GM18517 (cell line): Measurements from ENCODE around the gene TMEM130.
A peak's percentile ranks its signal among the peaks of the same experiment; 100 is the strongest.

ENCODE experiments used
- ATAC-seq: cut with Tn5 transposase; IDR thresholded peaks from one replicate; pipeline ENCODE4 v1.9.1; 2021; ENCODE audit warnings: mild to moderate bottlenecking, moderate library complexity; ENCODE audit not compliant: unreplicated experiment

Gene TMEM130, protein sequence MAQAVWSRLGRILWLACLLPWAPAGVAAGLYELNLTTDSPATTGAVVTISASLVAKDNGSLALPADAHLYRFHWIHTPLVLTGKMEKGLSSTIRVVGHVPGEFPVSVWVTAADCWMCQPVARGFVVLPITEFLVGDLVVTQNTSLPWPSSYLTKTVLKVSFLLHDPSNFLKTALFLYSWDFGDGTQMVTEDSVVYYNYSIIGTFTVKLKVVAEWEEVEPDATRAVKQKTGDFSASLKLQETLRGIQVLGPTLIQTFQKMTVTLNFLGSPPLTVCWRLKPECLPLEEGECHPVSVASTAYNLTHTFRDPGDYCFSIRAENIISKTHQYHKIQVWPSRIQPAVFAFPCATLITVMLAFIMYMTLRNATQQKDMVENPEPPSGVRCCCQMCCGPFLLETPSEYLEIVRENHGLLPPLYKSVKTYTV

DNA sequence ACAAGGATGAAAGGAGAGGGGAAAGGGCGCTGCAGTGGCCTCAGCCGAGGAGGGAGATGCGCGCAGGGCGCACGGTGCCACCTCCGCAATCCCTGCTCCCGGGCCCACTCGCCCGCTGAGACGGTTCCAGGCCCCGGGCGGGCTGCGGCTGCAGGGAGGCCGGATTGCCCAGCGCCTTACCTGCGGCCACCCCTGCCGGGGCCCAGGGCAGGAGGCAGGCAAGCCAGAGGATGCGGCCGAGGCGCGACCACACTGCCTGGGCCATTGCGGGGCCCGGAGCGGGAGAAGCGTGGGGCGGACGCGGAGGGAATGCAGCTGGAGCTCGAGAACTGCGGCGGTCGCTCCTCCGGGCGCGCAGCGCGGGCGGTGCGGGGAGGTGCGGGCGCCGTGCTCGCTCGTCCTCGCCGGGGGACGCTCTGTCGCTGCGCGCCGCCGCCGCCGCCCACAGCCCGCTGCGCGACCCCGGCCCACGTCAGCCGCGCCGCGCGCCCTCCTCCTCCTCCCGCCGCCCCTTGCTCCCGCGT lies at the start of gene TMEM130:
TMEM130 (minus strand) TSS at position 418 of the 524 bp plus-strand sequence; CDS start at position 265, 153 bp downstream.
- no peak for ATAC-seq

DNA sequence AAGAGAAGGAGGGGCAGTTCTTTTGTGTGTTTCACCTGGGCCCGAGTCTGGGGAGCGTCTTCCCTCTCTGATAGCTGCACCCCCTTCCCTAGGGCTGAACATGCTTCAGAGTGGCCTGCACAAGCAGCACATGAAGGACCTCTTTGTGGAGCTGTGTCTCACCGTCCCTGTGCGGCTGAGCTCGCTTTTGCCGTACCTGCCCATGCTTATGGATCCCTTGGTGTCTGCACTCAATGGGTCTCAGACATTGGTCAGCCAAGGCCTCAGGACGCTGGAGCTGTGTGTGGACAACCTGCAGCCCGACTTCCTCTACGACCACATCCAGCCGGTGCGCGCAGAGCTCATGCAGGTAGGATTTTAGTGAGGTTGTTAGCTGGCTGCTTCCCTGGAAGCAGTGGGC lies 47.5 kb upstream of the TMEM130 start:
- ATAC-seq, result no peak

GRCh38 chr7:98913612-98914011 lies 43.8 kb upstream of the TMEM130 start:
- ATAC-seq, result no peak

DNA sequence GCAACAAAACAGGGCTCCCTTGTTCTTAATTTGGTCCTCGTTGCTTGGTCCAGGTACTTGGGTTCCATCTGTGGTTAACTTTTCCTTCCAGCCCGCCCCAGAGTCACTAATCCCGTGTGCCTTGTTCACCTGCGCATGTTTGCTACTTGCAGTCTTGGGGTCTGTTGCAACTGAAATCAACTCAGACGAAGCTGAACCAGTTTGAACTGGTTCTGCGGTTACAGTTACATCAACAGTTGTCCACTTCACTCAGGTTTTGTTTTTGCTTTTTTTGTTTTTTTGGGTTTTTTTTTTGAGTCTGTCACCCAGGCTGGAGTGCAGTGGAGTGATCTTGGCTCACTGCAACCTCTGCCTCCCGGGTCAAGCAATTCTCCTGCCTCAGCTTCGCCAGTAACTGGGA lies 43.2 kb upstream of the TMEM130 start:
- no peak for ATAC-seq

DNA sequence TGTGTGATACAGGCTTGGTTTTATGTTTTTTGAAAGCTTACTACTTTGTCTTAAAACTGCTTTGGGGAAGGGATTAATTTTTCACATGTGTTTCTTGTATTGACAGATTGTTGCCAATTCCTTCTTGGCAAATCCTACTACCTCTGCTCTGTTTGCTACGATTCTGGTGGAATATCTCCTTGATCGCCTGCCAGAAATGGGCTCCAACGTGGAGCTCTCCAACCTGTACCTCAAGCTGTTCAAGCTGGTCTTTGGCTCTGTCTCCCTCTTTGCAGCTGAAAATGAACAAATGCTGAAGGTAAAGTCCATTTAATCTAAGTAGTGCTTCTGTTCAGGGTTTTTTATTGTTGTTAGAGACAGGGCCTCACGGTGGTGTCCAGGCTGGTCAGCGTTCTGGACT lies 42.1 kb upstream of the TMEM130 start:
- ATAC-seq, result no peak

DNA sequence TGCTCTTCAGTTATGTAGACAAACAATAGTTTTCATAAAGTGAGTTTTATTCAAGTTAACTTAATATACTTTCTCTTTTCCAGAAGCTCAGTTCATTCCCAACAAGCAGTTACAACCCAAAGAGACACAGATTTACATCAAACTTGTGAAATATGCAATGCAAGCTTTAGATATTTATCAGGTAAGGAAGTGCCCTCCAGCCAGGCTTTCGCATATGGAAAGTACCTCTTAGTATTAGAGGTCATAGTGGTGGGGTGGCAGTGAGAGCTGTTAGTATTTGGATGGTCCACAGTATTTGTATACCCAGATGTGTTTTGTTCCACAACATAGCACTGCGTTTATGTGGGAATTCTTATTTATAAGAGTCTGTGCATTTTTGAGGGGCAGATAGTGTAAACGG lies 40.6 kb upstream of the TMEM130 start:
- ATAC-seq, result no peak

- no peak for ATAC-seq
Observed at GRCh38 chr7:98909487-98909886, 39.7 kb upstream of the TMEM130 start.

- ATAC-seq, result no peak
Observed at GRCh38 chr7:98908585-98908984, 38.8 kb upstream of the TMEM130 start.

- no peak for ATAC-seq
Observed at GRCh38 chr7:98907570-98907969, 37.8 kb upstream of the TMEM130 start.

- ATAC-seq, result no peak
Observed at GRCh38 chr7:98903246-98903645, 33.4 kb upstream of the TMEM130 start.

GRCh38 chr7:98902523-98902922 lies 32.7 kb upstream of the TMEM130 start:
- no peak for ATAC-seq

DNA sequence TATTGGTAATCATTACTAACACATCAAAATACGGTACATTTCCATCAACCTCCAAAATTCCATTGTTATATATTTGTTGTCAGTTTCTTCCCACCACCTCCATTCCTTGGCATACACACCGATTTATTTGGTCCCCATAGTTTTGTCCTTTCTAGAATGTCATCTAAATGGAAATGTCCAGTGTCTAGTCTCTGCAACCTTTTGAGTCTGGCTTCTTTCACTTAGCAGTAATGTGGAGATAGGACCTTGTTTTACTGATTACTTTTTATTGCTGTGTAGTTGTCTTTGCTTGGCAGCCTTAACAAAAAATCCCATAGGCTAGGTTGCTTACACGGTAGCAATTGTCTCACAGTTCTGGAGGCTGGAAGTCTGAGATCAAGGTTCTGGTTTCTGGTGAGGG lies 31.0 kb upstream of the TMEM130 start:
- ATAC-seq, result no peak

GRCh38 chr7:98899816-98900215 lies 30.0 kb upstream of the TMEM130 start:
- ATAC-seq, result no peak

GRCh38 chr7:98892609-98893008 lies 22.8 kb upstream of the TMEM130 start:
- ATAC-seq, result no peak

- no peak for ATAC-seq
Observed at GRCh38 chr7:98887038-98887437, 17.2 kb upstream of the TMEM130 start.

DNA sequence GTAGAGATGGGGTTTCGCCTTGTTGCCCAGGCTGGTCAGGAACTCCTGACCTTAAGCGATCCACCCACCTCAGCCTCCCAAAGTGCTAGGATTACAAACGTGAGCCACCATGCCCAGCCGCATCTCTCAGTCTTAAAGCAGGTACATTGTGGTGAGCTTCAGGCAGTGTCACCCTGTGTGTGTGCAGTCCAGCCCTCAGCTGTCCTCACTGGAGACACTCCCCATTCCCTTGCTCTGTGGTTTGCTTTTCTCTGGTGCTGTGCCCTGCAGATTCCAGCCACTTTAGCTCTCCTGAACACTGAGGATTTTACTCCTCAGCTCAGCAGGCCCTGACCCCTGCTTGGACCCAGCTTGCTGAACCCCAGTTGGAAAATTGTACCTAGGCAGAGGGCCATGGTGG lies 14.6 kb upstream of the TMEM130 start:
- ATAC-seq, result no peak

DNA sequence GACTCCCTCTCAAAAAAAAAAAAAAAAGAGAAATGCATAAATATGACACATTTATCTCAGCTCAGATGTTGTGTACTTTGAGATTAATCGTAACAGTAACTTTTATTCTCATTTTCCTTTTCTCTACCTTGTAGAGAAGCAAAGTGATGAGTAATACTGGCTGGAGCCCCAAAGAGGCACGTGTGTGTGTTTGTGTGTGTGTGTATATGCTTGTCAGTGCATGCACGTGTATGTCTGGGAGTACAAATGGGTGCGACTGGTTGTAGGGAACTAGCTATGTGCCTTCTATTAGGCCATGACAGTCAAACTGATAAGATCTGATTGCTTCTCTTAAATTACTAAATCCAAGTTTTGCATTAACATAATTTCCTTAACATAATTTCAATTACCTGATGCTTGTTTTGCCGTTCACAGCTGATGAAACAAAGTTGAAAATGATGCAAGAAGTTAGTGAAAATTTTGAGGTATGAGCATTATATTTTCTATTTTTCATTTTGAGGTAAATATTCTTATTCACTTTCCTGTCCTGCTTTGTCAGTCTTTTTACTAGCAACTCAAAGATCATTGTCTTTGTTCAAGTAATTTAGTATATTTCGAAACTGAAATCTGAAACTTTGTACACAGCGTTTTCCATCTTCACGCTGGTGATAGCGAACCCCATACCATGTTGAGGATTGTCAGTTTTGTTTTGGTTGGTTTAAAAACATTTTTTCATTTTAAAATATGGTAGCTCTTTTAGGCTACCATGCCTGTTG lies 11.9 kb upstream of the TMEM130 start:
- no peak for ATAC-seq

DNA sequence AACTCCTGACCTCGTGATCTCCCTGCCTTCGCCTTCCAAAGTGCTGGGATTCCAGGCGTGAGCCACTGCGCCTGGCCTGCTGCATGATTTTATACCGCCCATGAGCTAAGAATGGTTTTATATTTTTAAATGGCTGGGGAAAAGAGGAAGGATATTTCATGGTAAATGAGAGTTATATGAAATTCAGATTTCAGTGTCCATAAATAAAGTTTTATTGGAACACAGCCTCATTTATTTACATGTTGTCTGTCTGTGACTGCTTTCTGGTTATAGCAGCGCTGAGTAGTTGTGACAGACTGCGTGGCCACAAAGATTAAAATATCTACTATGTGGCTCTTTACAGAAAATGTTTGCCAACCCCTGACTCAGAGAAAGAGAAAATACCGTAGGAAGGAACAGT lies 10.7 kb upstream of the TMEM130 start:
- ATAC-seq, result no peak

- ATAC-seq, result no peak
Observed at GRCh38 chr7:98879979-98880315, 10.1 kb upstream of the TMEM130 start.

- peak; percentile 83 for ATAC-seq
Observed at GRCh38 chr7:98879198-98879978, 9.6 kb upstream of the TMEM130 start.
